GM23248 (cell line): ENCODE results near the gene C12orf75.
"Not testable (repeated sequence)": the region's sequence is repeated elsewhere in the genome, so short reads cannot be mapped to it uniquely, and the experiment has no call there.

Experiments
- EZH2 ChIP-seq: fragments of 200-600 bp; sonication (generic); IDR thresholded peaks from 2 replicates; pipeline ENCODE4 v1.6.1; 2018; ENCODE audit warnings: antibody characterized with exemption, mild to moderate bottlenecking; ENCODE audit not compliant: insufficient read depth, poor library complexity, severe bottlenecking
- EZH2phosphoT487 ChIP-seq: fragments of 200-600 bp; sonication (generic); IDR thresholded peaks from 2 replicates; pipeline ENCODE4 v1.6.1; 2018; ENCODE audit warnings: antibody characterized with exemption, moderate library complexity, mild to moderate bottlenecking, low read depth; ENCODE audit not compliant: insufficient read depth

DNA sequence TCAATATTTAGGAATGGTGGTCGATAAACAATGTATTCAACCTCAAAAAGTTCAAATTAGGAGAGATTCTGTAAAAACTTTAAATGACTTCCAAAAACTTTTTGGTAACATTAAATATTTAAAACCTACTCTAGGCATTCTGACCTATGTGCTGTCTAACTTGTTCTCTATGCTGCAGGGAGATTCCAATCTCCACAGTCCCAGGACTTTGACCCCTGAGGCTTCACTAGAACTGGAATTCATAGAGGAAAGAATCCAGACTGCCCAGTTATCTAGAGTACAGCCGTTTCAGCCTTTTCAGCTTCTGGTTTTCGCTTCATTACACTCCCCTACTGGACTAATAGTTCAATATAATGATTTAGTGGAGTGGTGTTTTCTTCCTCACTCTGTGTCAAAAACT, 21.1 kb upstream of the C12orf75 start:
- not testable (repeated sequence) for TF ChIP-seq EZH2, EZH2phosphoT487
